ENCODE results near the gene STK32B. TPM values are rescaled to one million over a fixed set of nuclear protein-coding genes. Genes with fewer than 3 reads are reported as not detected.

Gene STK32B
- total RNA-seq, 4 donors from 2014 or later: 3.0 to 33.8 (median 4.3) TPM

DNA sequence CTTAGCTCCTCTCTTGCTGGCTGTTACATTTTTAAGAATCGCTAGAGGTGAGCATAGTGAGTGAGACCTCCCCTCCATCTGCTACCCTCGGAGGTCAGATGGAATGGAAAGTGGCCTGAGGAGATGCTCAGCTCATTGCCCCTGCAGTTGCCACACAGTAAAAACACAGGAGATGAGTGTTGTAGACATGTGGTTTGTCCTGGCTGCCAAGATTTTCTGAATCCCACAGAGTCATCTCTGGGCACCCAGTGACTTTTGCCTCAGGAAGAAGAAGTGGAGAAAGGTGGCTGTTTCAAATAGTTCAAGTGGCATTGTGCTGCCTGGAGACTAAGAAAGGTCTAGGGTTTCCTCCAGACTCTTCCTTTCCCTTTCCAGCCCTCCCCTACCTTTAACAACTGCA, 271.0 kb downstream of the STK32B start:
- no peak overlapping the region for H3K27ac ChIP-seq
- intact Hi-C loops (cut with DNase I; ENCODE audit: low total_unique reads): no loop called here
- H3K4me1 ChIP-seq: no peaks in the 10 kb centered on the region

GRCh38 chr4:5330339-5330989, 279.2 kb downstream of the STK32B start:
- Histone ChIP-seq H3K36me3 (no peaks in the 10 kb centered on the region), H3K4me3 (no peak overlapping the region), H3K27ac (no peak overlapping the region), H3K9me3 (no peaks in the 10 kb centered on the region), H3K27me3 (no peaks in the 10 kb centered on the region), H3K4me1 (no peaks in the 10 kb centered on the region)
- TF ChIP-seq, protein P1, sequence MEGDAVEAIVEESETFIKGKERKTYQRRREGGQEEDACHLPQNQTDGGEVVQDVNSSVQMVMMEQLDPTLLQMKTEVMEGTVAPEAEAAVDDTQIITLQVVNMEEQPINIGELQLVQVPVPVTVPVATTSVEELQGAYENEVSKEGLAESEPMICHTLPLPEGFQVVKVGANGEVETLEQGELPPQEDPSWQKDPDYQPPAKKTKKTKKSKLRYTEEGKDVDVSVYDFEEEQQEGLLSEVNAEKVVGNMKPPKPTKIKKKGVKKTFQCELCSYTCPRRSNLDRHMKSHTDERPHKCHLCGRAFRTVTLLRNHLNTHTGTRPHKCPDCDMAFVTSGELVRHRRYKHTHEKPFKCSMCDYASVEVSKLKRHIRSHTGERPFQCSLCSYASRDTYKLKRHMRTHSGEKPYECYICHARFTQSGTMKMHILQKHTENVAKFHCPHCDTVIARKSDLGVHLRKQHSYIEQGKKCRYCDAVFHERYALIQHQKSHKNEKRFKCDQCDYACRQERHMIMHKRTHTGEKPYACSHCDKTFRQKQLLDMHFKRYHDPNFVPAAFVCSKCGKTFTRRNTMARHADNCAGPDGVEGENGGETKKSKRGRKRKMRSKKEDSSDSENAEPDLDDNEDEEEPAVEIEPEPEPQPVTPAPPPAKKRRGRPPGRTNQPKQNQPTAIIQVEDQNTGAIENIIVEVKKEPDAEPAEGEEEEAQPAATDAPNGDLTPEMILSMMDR (IDR thresholded peaks at IDR 0.05): no peak
- no peak for TF ChIP-seq POLR2A (IDR thresholded peaks at IDR 0.05)
- intact Hi-C loops (cut with DNase I; ENCODE audit: low total_unique reads): no loop called here
- DNase-seq: no peak

More for the DNA sequence above, 271.0 kb downstream of the STK32B start:
- TF ChIP-seq POLR2A (IDR thresholded peaks at IDR 0.05): no peak
- TF ChIP-seq, protein P1 (IDR thresholded peaks at IDR 0.05): no peak
- no peak for DNase-seq
- H3K9me3 ChIP-seq: no peaks in the 10 kb centered on the region
- H3K36me3 ChIP-seq: no peaks in the 10 kb centered on the region
- H3K4me3 ChIP-seq: no peak overlapping the region
- H3K27me3 ChIP-seq: no peaks in the 10 kb centered on the region

DNA sequence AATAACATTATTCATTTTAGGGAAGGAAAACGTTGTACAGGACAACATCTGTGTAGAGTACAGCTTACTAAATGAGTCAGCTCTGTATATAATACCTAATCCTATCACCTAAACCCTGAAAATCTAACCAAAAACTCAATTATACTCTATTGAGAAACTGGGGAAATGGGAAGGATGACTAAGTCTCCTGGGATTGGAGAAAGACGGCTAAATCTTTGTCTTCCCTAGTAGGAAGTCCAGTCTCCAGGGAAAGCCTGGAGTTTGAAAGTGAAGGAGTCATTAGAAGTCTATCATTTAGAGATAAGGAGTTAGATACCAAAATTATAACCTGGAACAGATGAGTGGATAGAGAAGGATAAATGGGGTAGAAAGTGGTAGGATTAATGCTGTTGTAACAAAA, 286.5 kb downstream of the STK32B start:
- no peaks in the 10 kb centered on the region for H3K36me3 ChIP-seq
- H3K27me3 ChIP-seq: no peaks in the 10 kb centered on the region
- no peak overlapping the region for H3K27ac ChIP-seq
- TF ChIP-seq, protein P1 (IDR thresholded peaks at IDR 0.05): no peak
- TF ChIP-seq POLR2A (IDR thresholded peaks at IDR 0.05): no peak
- no peak for DNase-seq
- no peaks in the 10 kb centered on the region for H3K4me1 ChIP-seq
- no peaks in the 10 kb centered on the region for H3K9me3 ChIP-seq
- intact Hi-C loops (cut with DNase I; ENCODE audit: low total_unique reads): no loop called here
- no peak overlapping the region for H3K4me3 ChIP-seq

GRCh38 chr4:5338531-5338930, 287.3 kb downstream of the STK32B start:
- H3K4me1 ChIP-seq: no peaks in the 10 kb centered on the region

DNA sequence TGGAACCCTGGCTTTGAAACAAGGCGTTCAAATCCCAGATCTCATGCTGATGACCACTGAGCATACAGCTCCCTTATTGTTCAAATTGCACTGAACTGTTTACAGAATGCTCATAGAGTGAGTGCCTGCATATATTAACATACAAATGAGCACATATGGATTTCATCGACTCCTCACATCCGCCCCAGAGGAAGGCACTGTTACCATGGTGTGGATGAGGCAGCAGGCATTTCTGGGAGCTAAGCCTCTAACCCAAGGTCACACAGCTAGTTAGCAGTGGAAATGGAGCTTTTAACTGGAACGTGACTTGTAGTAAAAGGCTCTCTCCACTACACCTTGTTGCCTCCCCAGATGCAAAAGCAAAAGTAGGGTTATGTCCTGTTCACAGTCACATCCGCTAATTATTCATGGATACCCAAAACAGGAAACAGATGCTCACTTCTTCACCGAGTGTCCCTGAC, 289.7 kb downstream of the STK32B start:
- Histone ChIP-seq H3K4me3 (no peak overlapping the region), H3K36me3 (no peaks in the 10 kb centered on the region), H3K4me1 (no peaks in the 10 kb centered on the region), H3K9me3 (no peaks in the 10 kb centered on the region), H3K27ac (no peak overlapping the region), H3K27me3 (no peaks in the 10 kb centered on the region)
- TF ChIP-seq POLR2A (IDR thresholded peaks at IDR 0.05): no peak
- TF ChIP-seq, protein P1 (IDR thresholded peaks at IDR 0.05): no peak
- DNase-seq: no peak
- intact Hi-C loops (cut with DNase I; ENCODE audit: low total_unique reads): no loop called here

More at GRCh38 chr4:5338531-5338930, 287.3 kb downstream of the STK32B start:
- intact Hi-C loops (cut with DNase I; ENCODE audit: low total_unique reads): no loop called here
- TF ChIP-seq, protein P1 (IDR thresholded peaks at IDR 0.05): no peak
- TF ChIP-seq POLR2A (IDR thresholded peaks at IDR 0.05): no peak
- Histone ChIP-seq H3K9me3 (no peaks in the 10 kb centered on the region), H3K36me3 (no peaks in the 10 kb centered on the region), H3K4me3 (no peak overlapping the region), H3K27me3 (no peaks in the 10 kb centered on the region), H3K27ac (no peak overlapping the region)
- DNase-seq: no peak
